ENCODE results near the gene ASTN1.

- no peak for TF ChIP-seq POLR2AphosphoS5 (IDR thresholded peaks at IDR 0.05)
- no peak for TF ChIP-seq CTCF (IDR thresholded peaks at IDR 0.05)
- TF ChIP-seq POLR2A (IDR thresholded peaks at IDR 0.05; ENCODE audit: low read depth), result no peak
Observed at GRCh38 chr1:177124577-177125278, 39.8 kb downstream of the ASTN1 start.
